WTC11 (cell line): ENCODE data around the gene AKT1. TPM values are rescaled to one million over a fixed set of nuclear protein-coding genes. Genes with fewer than 3 reads are reported as not detected.

Experiments used
- ATAC-seq: fragments of 200-7000 bp; cut with Tn5 transposase; 2 replicates; pipeline ENCODE4 v1.10.0; 2021; ENCODE audit warnings: mild to moderate bottlenecking, moderate library complexity
- CTCF ChIA-PET: fragments of 300-600 bp; sonication (Branson Sonifier 250); formaldehyde crosslinking; loops from one replicate; lab custom pipeline; 2021; ENCODE audit warnings: antibody characterized with exemption; lab: Charles Lee
- POLR2A ChIA-PET: fragments of 350-600 bp; sonication (Branson Sonifier 250); formaldehyde crosslinking; loops from one replicate; lab custom pipeline; 2021; ENCODE audit warnings: antibody characterized with exemption; lab: Charles Lee
- DNase-seq: peaks from one replicate; pipeline ENCODE4 v3.0.0; 2021; ENCODE audit warnings: low spot score
- H3K27ac Mint-ChIP-seq: 2 replicates; pipeline ENCODE4 v1.8.0; 2021; ENCODE audit warnings: mixed read lengths
- H3K27me3 Mint-ChIP-seq: 2 replicates; pipeline ENCODE4 v1.8.0; 2021; ENCODE audit warnings: low read depth, mild to moderate bottlenecking, moderate library complexity, mixed read lengths
- H3K36me3 Mint-ChIP-seq: 2 replicates; pipeline ENCODE4 v1.8.0; 2021; ENCODE audit warnings: mixed read lengths
- H3K4me1 Mint-ChIP-seq: 2 replicates; pipeline ENCODE4 v1.8.0; 2022; ENCODE audit warnings: mixed read lengths
- H3K4me3 Mint-ChIP-seq: 2 replicates; pipeline ENCODE4 v1.8.0; 2021; ENCODE audit warnings: mild to moderate bottlenecking, moderate library complexity, mixed read lengths
- H3K9me3 Mint-ChIP-seq: 2 replicates; pipeline ENCODE4 v1.8.0; 2021; ENCODE audit warnings: mixed read lengths
- ATF1 ChIP-seq: sonication (generic); formaldehyde crosslinking; IDR thresholded peaks from 2 replicates; pipeline ENCODE4 v1.8.1; 2023; ENCODE audit warnings: mild to moderate bottlenecking, moderate library complexity, missing genetic modification reagents
- ATF3 ChIP-seq: sonication (generic); formaldehyde crosslinking; conservative IDR thresholded peaks from 2 replicates; pipeline ENCODE4 v1.8.1; 2022; ENCODE audit warnings: mild to moderate bottlenecking, missing genetic modification reagents
- CREB1 ChIP-seq: sonication (generic); formaldehyde crosslinking; IDR thresholded peaks from 2 replicates; pipeline ENCODE4 v1.8.0; 2023; ENCODE audit warnings: mild to moderate bottlenecking, missing genetic modification reagents
- CREM ChIP-seq: sonication (generic); formaldehyde crosslinking; IDR thresholded peaks from 2 replicates; pipeline ENCODE4 v1.8.1; 2022; ENCODE audit warnings: mild to moderate bottlenecking, missing genetic modification reagents, moderate library complexity
- FOXK1 ChIP-seq: sonication (generic); formaldehyde crosslinking; IDR thresholded peaks from 2 replicates; pipeline ENCODE4 v1.8.0; 2022; ENCODE audit warnings: mild to moderate bottlenecking, moderate library complexity, missing genetic modification reagents
- HMGXB4 ChIP-seq: sonication (generic); formaldehyde crosslinking; IDR thresholded peaks from 2 replicates; pipeline ENCODE4 v1.8.1; 2023; ENCODE audit warnings: mild to moderate bottlenecking, moderate library complexity, missing genetic modification reagents
- JUN ChIP-seq: sonication (generic); formaldehyde crosslinking; IDR thresholded peaks from 2 replicates; pipeline ENCODE4 v1.8.0; 2023; ENCODE audit warnings: mild to moderate bottlenecking, missing genetic modification reagents
- MXD4 ChIP-seq: fragments of 250-450 bp; sonication (Bioruptor Pico); IDR thresholded peaks from 2 replicates; pipeline ENCODE4 v1.8.0; 2021; ENCODE audit warnings: mild to moderate bottlenecking, moderate library complexity, borderline replicate concordance
- MYBL2 ChIP-seq: sonication (generic); formaldehyde crosslinking; IDR thresholded peaks from 2 replicates; pipeline ENCODE4 v1.8.1; 2023; ENCODE audit warnings: mild to moderate bottlenecking, moderate library complexity, missing genetic modification reagents
- OVOL2 ChIP-seq: fragments of 250-450 bp; sonication (Bioruptor Pico); IDR thresholded peaks from 2 replicates; pipeline ENCODE4 v1.9.0; 2021; ENCODE audit warnings: mild to moderate bottlenecking, borderline replicate concordance
- PRDM15 ChIP-seq: sonication (generic); formaldehyde crosslinking; IDR thresholded peaks from 2 replicates; pipeline ENCODE4 v1.8.0; 2022; ENCODE audit warnings: missing genetic modification reagents
- SMAD4 ChIP-seq: sonication (generic); formaldehyde crosslinking; IDR thresholded peaks from 2 replicates; pipeline ENCODE4 v1.8.0; 2022; ENCODE audit warnings: mild to moderate bottlenecking, missing genetic modification reagents
- TEAD1 ChIP-seq: sonication (generic); formaldehyde crosslinking; IDR thresholded peaks from 2 replicates; pipeline ENCODE4 v1.8.0; 2022; ENCODE audit warnings: mild to moderate bottlenecking, missing genetic modification reagents
- ZNF138 ChIP-seq: sonication (generic); formaldehyde crosslinking; conservative IDR thresholded peaks from 2 replicates; pipeline ENCODE4 v1.8.1; 2022; ENCODE audit warnings: mild to moderate bottlenecking, moderate library complexity, missing genetic modification reagents
- ZNF317 ChIP-seq: sonication (generic); formaldehyde crosslinking; IDR thresholded peaks from 2 replicates; pipeline ENCODE4 v1.8.1; 2023; ENCODE audit warnings: low read depth, mild to moderate bottlenecking, moderate library complexity, missing genetic modification reagents, borderline replicate concordance
- ZNF512 ChIP-seq: sonication (generic); formaldehyde crosslinking; IDR thresholded peaks from 2 replicates; pipeline ENCODE4 v1.8.1; 2022; ENCODE audit warnings: missing genetic modification reagents, borderline replicate concordance
- total RNA-seq: library from RNA; stranded (reverse); gene quantifications from 3 replicates; pipeline ENCODE4 v1.2.3, GENCODE V29; 2021
- TF ChIP-seq, protein P1 (sequence below): sonication (generic); formaldehyde crosslinking; IDR thresholded peaks from 2 replicates; pipeline ENCODE4 v1.8.1; 2022; ENCODE audit warnings: mild to moderate bottlenecking, missing genetic modification reagents, moderate library complexity, borderline replicate concordance
- TF ChIP-seq, protein P2 (sequence below): fragments of 250-450 bp; sonication (Bioruptor Pico); IDR thresholded peaks from 2 replicates; pipeline ENCODE4 v1.9.0; 2021; ENCODE audit warnings: moderate library complexity, mild to moderate bottlenecking, inconsistent platforms, borderline replicate concordance

Gene AKT1
- total RNA-seq, 1 experiment from 2014 or later = 121 TPM

DNA sequence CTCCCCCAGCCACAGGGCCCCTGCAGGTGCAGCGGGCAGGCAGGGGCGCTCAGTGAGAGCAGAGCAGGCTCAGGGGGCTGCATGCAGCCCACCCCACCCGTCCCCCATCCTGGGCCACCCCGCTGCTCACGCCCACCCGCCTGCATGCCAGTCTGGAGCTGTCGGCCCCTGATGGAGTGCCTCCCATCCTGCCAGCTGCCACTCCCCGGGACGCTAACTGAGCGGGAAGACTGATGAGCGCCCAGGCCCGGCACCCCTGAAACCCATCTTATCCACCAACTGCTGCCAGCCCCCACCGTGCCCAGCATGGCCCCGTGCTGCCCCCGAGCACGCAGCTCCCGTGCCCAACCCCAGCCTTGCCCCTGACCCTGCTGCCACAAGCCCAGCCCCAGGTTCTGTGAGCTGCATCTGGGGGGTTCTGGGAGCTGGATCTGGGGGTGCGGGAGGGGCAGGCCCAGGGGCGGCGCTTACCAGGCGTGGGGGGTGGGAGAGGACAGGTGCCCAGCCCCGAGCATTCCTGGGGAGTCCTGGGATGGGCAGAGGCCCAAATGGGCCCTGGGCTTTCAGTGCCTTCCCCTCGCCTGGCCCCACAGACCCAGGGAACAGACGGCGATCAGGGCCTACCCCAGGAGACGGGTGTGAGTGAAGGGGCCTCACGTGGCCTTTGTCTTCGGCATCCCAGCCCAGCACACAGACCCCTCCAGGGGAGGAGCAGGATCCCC, 13.3 kb downstream of the AKT1 start (continued):
- TF ChIP-seq ZNF138 (CRISPR knock-in tag) (no peak), TEAD1 (no peak), ZNF317 (CRISPR knock-in tag) (no peak), JUN (CRISPR knock-in tag) (no peak)
- TF ChIP-seq, all 79 proteins: peak for 0

GRCh38 chr14:104781271-104782077, 14.1 kb downstream of the AKT1 start:
- DNase-seq (no peak), ATAC-seq (no peak)
- no peaks in the 10 kb centered on the region for H3K27me3 Mint-ChIP-seq
- ChIA-PET POLR2A (no interaction called here), CTCF (interaction anchor here (0.8 to 6.1 kb wide), 4 partner anchors 9 to 45 kb away, joined by 3 to 55 read pairs (median 4); no protein-coding TSS in a partner anchor)
- H3K4me1 Mint-ChIP-seq = no peaks in the 10 kb centered on the region
- no peaks in the 10 kb centered on the region for H3K9me3 Mint-ChIP-seq
- H3K4me3 Mint-ChIP-seq = no peak overlapping the region
- no peak overlapping the region for H3K27ac Mint-ChIP-seq
- H3K36me3 Mint-ChIP-seq = peaks cover 2% of the 10 kb centered on the region; the same call in 1 of the 2 replicates
- TF ChIP-seq OVOL2 (CRISPR knock-in tag) = no peak
- no peak for TF ChIP-seq SMAD4 (CRISPR knock-in tag)
- TF ChIP-seq CREB1 (CRISPR knock-in tag) = no peak
- no peak for TF ChIP-seq ATF3 (CRISPR knock-in tag)
- no peak for TF ChIP-seq FOXK1 (CRISPR knock-in tag)
- TF ChIP-seq ATF1 (CRISPR knock-in tag) = no peak
- TF ChIP-seq, protein P1, sequence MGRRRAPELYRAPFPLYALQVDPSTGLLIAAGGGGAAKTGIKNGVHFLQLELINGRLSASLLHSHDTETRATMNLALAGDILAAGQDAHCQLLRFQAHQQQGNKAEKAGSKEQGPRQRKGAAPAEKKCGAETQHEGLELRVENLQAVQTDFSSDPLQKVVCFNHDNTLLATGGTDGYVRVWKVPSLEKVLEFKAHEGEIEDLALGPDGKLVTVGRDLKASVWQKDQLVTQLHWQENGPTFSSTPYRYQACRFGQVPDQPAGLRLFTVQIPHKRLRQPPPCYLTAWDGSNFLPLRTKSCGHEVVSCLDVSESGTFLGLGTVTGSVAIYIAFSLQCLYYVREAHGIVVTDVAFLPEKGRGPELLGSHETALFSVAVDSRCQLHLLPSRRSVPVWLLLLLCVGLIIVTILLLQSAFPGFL (CRISPR knock-in tag) = no peak
- TF ChIP-seq HMGXB4 (CRISPR knock-in tag) = no peak
- no peak for TF ChIP-seq ZNF512 (CRISPR knock-in tag)
- TF ChIP-seq CREM (CRISPR knock-in tag) = no peak
- TF ChIP-seq, protein P2, sequence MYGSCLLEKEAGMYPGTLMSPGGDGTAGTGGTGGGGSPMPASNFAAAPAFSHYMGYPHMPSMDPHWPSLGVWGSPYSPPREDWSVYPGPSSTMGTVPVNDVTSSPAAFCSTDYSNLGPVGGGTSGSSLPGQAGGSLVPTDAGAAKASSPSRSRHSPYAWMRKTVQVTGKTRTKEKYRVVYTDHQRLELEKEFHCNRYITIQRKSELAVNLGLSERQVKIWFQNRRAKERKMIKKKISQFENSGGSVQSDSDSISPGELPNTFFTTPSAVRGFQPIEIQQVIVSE (CRISPR knock-in tag) = no peak

DNA sequence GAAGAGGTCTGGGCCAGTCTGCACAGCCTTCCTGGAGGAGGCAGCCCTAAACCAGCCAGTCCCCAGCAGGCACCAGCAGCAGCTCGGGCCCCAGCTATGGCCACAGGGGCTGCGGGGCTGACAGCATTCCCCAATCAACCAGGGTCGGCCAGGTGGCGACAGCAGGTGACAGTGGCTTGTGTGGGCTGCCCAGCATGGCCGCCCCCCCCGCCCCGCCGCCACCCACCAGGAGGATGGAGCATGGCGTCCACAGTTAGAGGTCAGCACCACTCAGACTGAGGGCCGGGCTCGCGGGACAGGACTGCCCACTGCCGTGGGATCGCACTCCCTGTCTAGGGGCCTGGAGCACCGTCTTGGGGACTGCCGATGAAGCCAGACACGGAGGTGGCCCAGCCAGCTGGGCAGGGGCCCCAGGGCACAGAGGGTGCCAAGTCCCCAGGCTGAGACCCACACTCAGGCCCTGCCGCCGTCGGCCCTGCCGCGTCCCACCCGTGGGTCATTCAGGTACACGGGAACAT, 15.0 kb downstream of the AKT1 start:
- Mint-ChIP-seq H3K36me3 (peaks cover 2% of the 10 kb centered on the region; the same call in 1 of the 2 replicates), H3K9me3 (no peaks in the 10 kb centered on the region), H3K27ac (no peak overlapping the region), H3K27me3 (no peaks in the 10 kb centered on the region), H3K4me3 (no peak overlapping the region), H3K4me1 (no peaks in the 10 kb centered on the region)
- POLR2A ChIA-PET = no interaction called here
- no peak for ATAC-seq
- no peak for DNase-seq
- CTCF ChIA-PET = interaction anchor here (0.8 to 6.1 kb wide), 5 partner anchors 8 to 46 kb away, joined by 3 to 55 read pairs (median 4); no protein-coding TSS in a partner anchor
- TF ChIP-seq PRDM15 (CRISPR knock-in tag) (no peak), MYBL2 (CRISPR knock-in tag) (no peak), MXD4 (CRISPR knock-in tag) (no peak)
